Body of pancreas (tissue), 4 donors: Measurements from ENCODE around the gene CARD14. TPM values are rescaled to one million over a fixed set of nuclear protein-coding genes. Genes with fewer than 3 reads are reported as not detected.
"Not testable (repeated sequence)": the region's sequence is repeated elsewhere in the genome, so short reads cannot be mapped to it uniquely, and the experiment has no call there.

Source experiments
- ATAC-seq: fragments of 150-250 bp; one replicate; pipeline ENCODE4 v1.9.1; 2016
- DNase-seq, 4 donors: peaks; one replicate each; pipeline ENCODE4 v3.0.0-alpha.2; 2019
- H3K27ac ChIP-seq, 4 donors: fragments of 200-600 bp; sonication (generic); 1 replicate in 3 of 4; 2 replicates in 1 of 4; pipeline versions ENCODE4 v1.5.1 to v1.6.1; 2016 to 2019; ENCODE audit warnings: mild to moderate bottlenecking in 1 of 4, mixed read lengths in 1 of 4, moderate library complexity in 1 of 4
- H3K27me3 ChIP-seq, 2 donors: fragments of 200-600 bp; sonication (generic); one replicate each; pipeline ENCODE4 v1.6.0; 2016; ENCODE audit warnings: mild to moderate bottlenecking in 1 of 2
- H3K36me3 ChIP-seq, 2 donors: fragments of 200-600 bp; sonication (generic); replicated peaks in 1 of 2; 2 replicates each; pipeline ENCODE4 v1.5.1; 2016; ENCODE audit warnings: low read depth in 2 of 2; ENCODE audit not compliant: insufficient read depth in 1 of 2
- H3K4me1 ChIP-seq: fragments of 200-600 bp; sonication (generic); one replicate; pipeline ENCODE4 v1.6.0; 2016
- H3K4me3 ChIP-seq, 2 donors: fragments of 200-600 bp; sonication (generic); 1 replicate in 1 of 2; 2 replicates in 1 of 2; pipeline ENCODE4 v1.5.1; 2016 to 2019
- H3K9me3 ChIP-seq, 3 donors: fragments of 200-600 bp; sonication (generic); 1 replicate in 2 of 3; 2 replicates in 1 of 3; pipeline ENCODE4 v1.5.1; 2016
- CTCF ChIP-seq, 7 experiments: fragments of 450-650 bp in 4 of 7; fragments of 200-600 bp in 3 of 7; sonication (generic) in 3 of 7; IDR thresholded peaks; one replicate each; pipeline ENCODE4 v1.5.1; 2016 to 2019; ENCODE audit warnings: antibody characterized with exemption in 7 of 7
- POLR2A ChIP-seq, 3 donors: fragments of 450-650 bp; IDR thresholded peaks; one replicate each; pipeline ENCODE4 v1.6.1; 2016; ENCODE audit warnings: antibody characterized with exemption in 3 of 3, mild to moderate bottlenecking in 2 of 3
- WGBS, 2 donors: methylation state at CpG; one replicate each; pipeline ENCODE4 v1.1.5; 2017; 5-methylcytosine and 5-hydroxymethylcytosine counted together
- intact Hi-C: fragments of 100-400 bp; cut with DNase I; formaldehyde crosslinking; loops from one replicate; pipeline ENCODE4 v1.15.1; 2023
- total RNA-seq, 2 donors: library from RNA; depleted of rRNA; stranded (reverse); fragments of >200 nt; gene quantifications; one replicate each; pipeline ENCODE4 v1.1.0, GENCODE V29; 2016

The CARD14 gene
- total RNA-seq, 2 donors from 2014 or later: not detected

GRCh38 chr17:80243526-80244433, 74.0 kb downstream of the CARD14 start:
- Histone ChIP-seq H3K9me3 (no peaks in the 10 kb centered on the region), H3K36me3 (peaks cover 0 to 11% of the 10 kb centered on the region in 2 donors), H3K27me3 (no peaks in the 10 kb centered on the region), H3K4me3 (no peak overlapping the region), H3K27ac (no peak overlapping the region), H3K4me1 (no peaks in the 10 kb centered on the region)
- no peak for DNase-seq
- WGBS, 2 donors: 89 to 91% methylated on average over 7 to 26 of the region's 26 CpGs
- intact Hi-C loops: no loop called here
- no peak for TF ChIP-seq CTCF (IDR thresholded peaks at IDR 0.05)
- TF ChIP-seq POLR2A (IDR thresholded peaks at IDR 0.05): no peak
- no peak for ATAC-seq

- H3K27ac ChIP-seq, ATAC-seq, H3K4me1 ChIP-seq, H3K27me3 ChIP-seq, DNase-seq, intact Hi-C loops, H3K9me3 ChIP-seq, H3K4me3 ChIP-seq: not testable (repeated sequence)
- WGBS, 2 donors: 90 to 92% methylated on average over 3 to 6 of the region's 6 CpGs
- H3K36me3 ChIP-seq: peaks cover 0 to 11% of the 10 kb centered on the region in 2 donors
Observed at GRCh38 chr17:80244448-80244847, 74.6 kb downstream of the CARD14 start.

- no peaks in the 10 kb centered on the region for H3K9me3 ChIP-seq
- DNase-seq: no peak
- peaks cover 0 to 11% of the 10 kb centered on the region in 2 donors for H3K36me3 ChIP-seq
- TF ChIP-seq CTCF (IDR thresholded peaks at IDR 0.05) (no peak), POLR2A (IDR thresholded peaks at IDR 0.05) (no peak)
- WGBS, 2 donors: 83 to 90% methylated on average over 22 of the region's 22 CpGs
- ATAC-seq: no peak
- intact Hi-C loops: no loop called here
- no peaks in the 10 kb centered on the region for H3K27me3 ChIP-seq
- H3K4me1 ChIP-seq: no peaks in the 10 kb centered on the region
- no peak overlapping the region for H3K27ac ChIP-seq
- no peak overlapping the region for H3K4me3 ChIP-seq
Observed at GRCh38 chr17:80244871-80245509, 75.2 kb downstream of the CARD14 start.

GRCh38 chr17:80245566-80246265, 75.9 kb downstream of the CARD14 start:
- 90 to 91% methylated on average over 11 to 26 of the region's 27 CpGs for WGBS, 2 donors
- intact Hi-C loops: no loop called here
- TF ChIP-seq POLR2A (IDR thresholded peaks at IDR 0.05): no peak

GRCh38 chr17:80246266-80246681, 76.4 kb downstream of the CARD14 start:
- intact Hi-C loops: no loop called here
- DNase-seq (no peak), ATAC-seq (no peak)
- WGBS, 2 donors: 87 to 96% methylated on average over 8 to 19 of the region's 19 CpGs
- Histone ChIP-seq H3K4me1 (no peaks in the 10 kb centered on the region), H3K27ac (no peak overlapping the region), H3K4me3 (no peak overlapping the region), H3K9me3 (no peaks in the 10 kb centered on the region), H3K27me3 (no peaks in the 10 kb centered on the region), H3K36me3 (peaks cover 0 to 11% of the 10 kb centered on the region in 2 donors)
- TF ChIP-seq POLR2A (IDR thresholded peaks at IDR 0.05) (no peak), CTCF (IDR thresholded peaks at IDR 0.05) (no peak)

More at GRCh38 chr17:80245566-80246265, 75.9 kb downstream of the CARD14 start:
- Histone ChIP-seq H3K27ac (no peak overlapping the region), H3K9me3 (no peaks in the 10 kb centered on the region), H3K36me3 (peaks cover 0 to 11% of the 10 kb centered on the region in 2 donors), H3K4me3 (no peak overlapping the region), H3K4me1 (no peaks in the 10 kb centered on the region), H3K27me3 (no peaks in the 10 kb centered on the region)
- ATAC-seq: no peak
- no peak for DNase-seq
